Activated CD4-positive, CD25-positive, alpha-beta regulatory T cell treated with anti-CD3 and anti-CD28 coated beads, Interleukin-2, amount 50 U/mL, for 72 hours (primary cell): Measurements from ENCODE around the gene SH2D3C.
"Not testable (repeated sequence)": the region's sequence is repeated elsewhere in the genome, so short reads cannot be mapped to it uniquely, and the experiment has no call there.

Source experiments
- DNase-seq: peaks from one replicate; pipeline ENCODE4 v3.0.0; 2021

Gene SH2D3C

GRCh38 chr9:127762111-127762676 is 16.3 kb downstream of the SH2D3C start:
- DNase-seq, result no peak

GRCh38 chr9:127761491-127761956 is 16.9 kb downstream of the SH2D3C start:
- DNase-seq, result no peak

- DNase-seq, result no peak
Measured at GRCh38 chr9:127761061-127761460, 17.4 kb downstream of the SH2D3C start.

GRCh38 chr9:127758843-127759242 is 19.6 kb downstream of the SH2D3C start:
- DNase-seq, result no peak

- not testable (repeated sequence) for DNase-seq
Measured at GRCh38 chr9:127756776-127757175, 21.7 kb downstream of the SH2D3C start.

GRCh38 chr9:127756233-127756632 is 22.2 kb downstream of the SH2D3C start:
- DNase-seq, result no peak

GRCh38 chr9:127755061-127756060 is 23.1 kb downstream of the SH2D3C start:
- no peak for DNase-seq

GRCh38 chr9:127754099-127755060 is 24.1 kb downstream of the SH2D3C start:
- DNase-seq, result no peak

GRCh38 chr9:127753622-127754021 is 24.8 kb downstream of the SH2D3C start:
- no peak for DNase-seq

GRCh38 chr9:127753148-127753547 is 25.3 kb downstream of the SH2D3C start:
- no peak for DNase-seq

GRCh38 chr9:127751269-127752054 is 27.0 kb downstream of the SH2D3C start:
- DNase-seq, result no peak

GRCh38 chr9:127749090-127749787 is 29.2 kb downstream of the SH2D3C start:
- no peak for DNase-seq

GRCh38 chr9:127746959-127747569 is 31.4 kb downstream of the SH2D3C start:
- no peak for DNase-seq

- no peak for DNase-seq
Measured at GRCh38 chr9:127744398-127745110, 33.9 kb downstream of the SH2D3C start.

GRCh38 chr9:127742435-127743088 is 35.9 kb downstream of the SH2D3C start:
- DNase-seq, result no peak

- no peak for DNase-seq
Measured at GRCh38 chr9:127741831-127742434, 36.5 kb downstream of the SH2D3C start.

GRCh38 chr9:127739614-127740330 is 38.7 kb downstream of the SH2D3C start:
- no peak for DNase-seq

GRCh38 chr9:127738666-127739065 is 39.8 kb downstream of the SH2D3C start:
- no peak for DNase-seq
